Endothelial cell of umbilical vein (primary cell): ENCODE measurements around the gene WFDC6. TPM values are rescaled to one million over a fixed set of nuclear protein-coding genes. Genes with fewer than 3 reads are reported as not detected.

Experiments
- BruUV-seq: library from RNA; stranded (reverse); fragments of 400-500 nt; replicated peaks from 2 replicates; lab custom pipeline; 2021; lab: Mats Ljungman, UMichigan
- CTCF ChIA-PET: fragments of 300-600, 350-600 bp; sonication (Branson Sonifier 250); formaldehyde crosslinking; loops from one replicate; lab custom pipeline; 2021; ENCODE audit warnings: antibody characterized with exemption, inconsistent platforms; lab: Charles Lee
- POLR2A ChIA-PET: fragments of 300-600, 350-600 bp; sonication (Branson Sonifier 250); formaldehyde crosslinking; loops from one replicate; lab custom pipeline; 2021; ENCODE audit warnings: antibody characterized with exemption, inconsistent platforms; lab: Charles Lee
- DNase-seq: peaks from one replicate; pipeline ENCODE4 v3.0.0-alpha.2; 2011; ENCODE audit warnings: low read depth, low spot score
- FAIRE-seq: peaks from 2 replicates; lab custom pipeline; 2011; peaks lifted over from hg19 to GRCh38; lab: Jason Lieb, UNC
- H2AFZ ChIP-seq: 2 replicates; pipeline ENCODE4 v1.6.0; 2012; ENCODE audit warnings: low read depth, low read length, control low read depth, inconsistent platforms
- H3K27ac ChIP-seq: 2 replicates; pipeline ENCODE4 v1.5.1; 2011; ENCODE audit warnings: low read depth, mild to moderate bottlenecking, control low read depth, low read length, moderate library complexity; ENCODE audit not compliant: insufficient read depth
- H3K27me3 ChIP-seq, 2 experiments: 2 replicates each; pipeline versions ENCODE4 v1.6.0 to v1.6.1; 2011; ENCODE audit warnings: low read length in 2 of 2, mixed read lengths in 1 of 2; ENCODE audit not compliant: control insufficient read depth in 2 of 2, insufficient read depth in 2 of 2
- H3K36me3 ChIP-seq, 2 experiments: 2 replicates in 1 of 2; 3 replicates in 1 of 2; pipeline ENCODE4 v1.5.1; 2011; ENCODE audit warnings: low read length in 2 of 2, mild to moderate bottlenecking in 1 of 2, moderate library complexity in 1 of 2; ENCODE audit not compliant: control insufficient read depth in 2 of 2, insufficient read depth in 2 of 2; ENCODE audit errors: extremely low read depth in 1 of 2
- H3K4me1 ChIP-seq: 3 replicates; pipeline ENCODE4 v1.5.1; 2011; ENCODE audit warnings: mild to moderate bottlenecking, low read length; ENCODE audit not compliant: control insufficient read depth, insufficient read depth; ENCODE audit errors: extremely low read depth
- H3K4me2 ChIP-seq: 2 replicates; pipeline ENCODE4 v1.6.1; 2011; ENCODE audit warnings: low read length, control low read depth, mixed read lengths; ENCODE audit not compliant: insufficient read depth
- H3K4me3 ChIP-seq, 3 experiments: fragments of 200-600 bp in 1 of 3; sonication (generic), shearing (Covaris generic) in 1 of 3; replicated peaks in 1 of 3; 2 replicates each; pipeline ENCODE4 v1.5.1; 2011 to 2016; ENCODE audit warnings: control low read depth in 3 of 3, low read length in 3 of 3, mild to moderate bottlenecking in 2 of 3, inconsistent platforms in 1 of 3, low read depth in 1 of 3, moderate library complexity in 1 of 3; ENCODE audit not compliant: insufficient read depth in 1 of 3
- H3K79me2 ChIP-seq: 2 replicates; pipeline ENCODE4 v1.6.0; 2012; ENCODE audit warnings: low read length, inconsistent platforms; ENCODE audit not compliant: control insufficient read depth, insufficient read depth
- H3K9ac ChIP-seq: replicated peaks from 2 replicates; pipeline ENCODE3; 2011; ENCODE audit warnings: low read length, control low read depth; ENCODE audit not compliant: insufficient read depth; ENCODE audit errors: extremely low read depth
- H3K9me1 ChIP-seq: replicated peaks from 3 replicates; pipeline ENCODE4 v1.6.0; 2011; ENCODE audit warnings: mild to moderate bottlenecking, low read length; ENCODE audit not compliant: control insufficient read depth, insufficient read depth; ENCODE audit errors: extremely low read depth
- H3K9me3 ChIP-seq: replicated peaks from 2 replicates; pipeline ENCODE4 v1.5.1; 2012; ENCODE audit warnings: low read length, inconsistent platforms; ENCODE audit not compliant: control insufficient read depth, insufficient read depth
- H4K20me1 ChIP-seq: replicated peaks from 2 replicates; pipeline ENCODE3; 2011; ENCODE audit warnings: mild to moderate bottlenecking, low read length; ENCODE audit not compliant: control insufficient read depth, insufficient read depth; ENCODE audit errors: extremely low read depth
- CTCF ChIP-seq, 2 donors: IDR thresholded peaks; 1 replicate in 1 of 2; 2 replicates in 1 of 2; pipeline ENCODE4 v1.5.1; 2011; ENCODE audit warnings: low read length in 2 of 2, mild to moderate bottlenecking in 2 of 2, moderate library complexity in 2 of 2, control low read depth in 1 of 2, inconsistent platforms in 1 of 2, low read depth in 1 of 2; ENCODE audit not compliant: insufficient read depth in 1 of 2; ENCODE audit errors: extremely low read depth in 1 of 2
- EZH2 ChIP-seq: IDR thresholded peaks from 2 replicates; pipeline ENCODE4 v1.6.1; 2012; ENCODE audit warnings: borderline replicate concordance, low read depth, mild to moderate bottlenecking, moderate library complexity, low read length, inconsistent platforms; ENCODE audit not compliant: severe bottlenecking
- FOS ChIP-seq: IDR thresholded peaks from 2 replicates; pipeline ENCODE4 v1.6.1; 2011; ENCODE audit warnings: mild to moderate bottlenecking, low read length, moderate library complexity, borderline replicate concordance; ENCODE audit not compliant: insufficient read depth
- GATA2 ChIP-seq: IDR thresholded peaks from 2 replicates; pipeline ENCODE4 v1.7.0; 2011; ENCODE audit warnings: low read depth, mild to moderate bottlenecking, moderate library complexity, mixed read lengths, low read length; ENCODE audit not compliant: insufficient read length, insufficient read depth
- JUN ChIP-seq: IDR thresholded peaks from 2 replicates; pipeline ENCODE4 v1.6.1; 2011; ENCODE audit warnings: borderline replicate concordance, low read depth; ENCODE audit not compliant: insufficient read length, insufficient read depth
- MAX ChIP-seq: IDR thresholded peaks from 2 replicates; pipeline ENCODE4 v1.6.1; 2011; ENCODE audit not compliant: insufficient read depth, insufficient read length
- MYC ChIP-seq: IDR thresholded peaks from one replicate; pipeline ENCODE4 v1.6.1; 2011; ENCODE audit warnings: mild to moderate bottlenecking, low read depth, low read length
- POLR2A ChIP-seq: IDR thresholded peaks from 2 replicates; pipeline ENCODE4 v1.6.1; 2012; ENCODE audit warnings: low read depth, mild to moderate bottlenecking, control low read depth, low read length
- POLR2AphosphoS5 ChIP-seq: IDR thresholded peaks from 2 replicates; pipeline ENCODE4 v1.6.1; 2012; ENCODE audit warnings: low read depth, mild to moderate bottlenecking, control low read depth, low read length, moderate library complexity; ENCODE audit not compliant: insufficient read depth
- dilution Hi-C: fragments of 300-500 bp; cut with MboI; formaldehyde crosslinking; loops from one replicate; pipeline ENCODE4 v1.15.0; 2019; ENCODE audit warnings: low sequenced_read_pairs; ENCODE audit not compliant: extremely low pct_ligation_motif_present
- intact Hi-C: fragments of 100-400 bp; cut with micrococcal nuclease; formaldehyde crosslinking; loops from one replicate; pipeline ENCODE4 v1.10.0; 2022
- polyA plus RNA-seq, 4 experiments: library from polyadenylated mRNA; depleted of rRNA in 3 of 4; stranded (reverse) in 3 of 4; unstranded in 1 of 4; fragments of >200 nt; gene quantifications; 2 replicates each; pipeline versions ENCODE4 v1.2.1 to v1.2.3, GENCODE V29; 2011 to 2012; ENCODE audit warnings: missing spikeins in 1 of 4
- total RNA-seq: library from RNA; stranded (reverse); gene quantifications from 2 replicates; pipeline ENCODE4 v1.2.3, GENCODE V29; 2021

The WFDC6 gene
- total and polyA plus RNA-seq, 2 donors (not counting 3 experiments of a cell fraction or from before 2014, with no cell fraction given): not detected

DNA sequence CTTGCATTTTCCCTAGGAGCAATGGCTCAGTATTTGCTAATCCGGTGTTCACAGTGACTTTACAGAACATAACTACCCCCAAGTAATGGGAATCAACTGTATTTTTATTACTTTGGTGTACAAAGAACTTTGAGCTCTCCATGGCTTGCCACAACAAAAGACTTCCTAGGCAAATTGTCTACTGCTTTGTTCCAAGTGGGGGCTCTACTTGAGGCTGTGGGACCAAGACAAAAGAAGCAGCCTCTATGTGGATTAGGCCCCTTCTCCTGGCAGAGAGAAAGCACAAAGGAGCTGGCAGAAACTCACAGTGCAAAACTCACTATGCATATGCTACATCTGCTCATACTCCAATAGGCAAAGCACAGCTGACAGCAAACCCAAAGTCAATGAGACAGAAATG lies 38.9 kb upstream of the WFDC6 start:
- DNase-seq (no peak), FAIRE-seq (no peak)
- Histone ChIP-seq H4K20me1 (no peaks in the 10 kb centered on the region), H3K79me2 (no peaks in the 10 kb centered on the region), H3K9me3 (no peaks in the 10 kb centered on the region), H3K4me3 (no peak overlapping the region), H3K9ac (no peak overlapping the region), H2AFZ (no peak overlapping the region), H3K36me3 (no peaks in the 10 kb centered on the region), H3K9me1 (no peaks in the 10 kb centered on the region), H3K4me2 (no peak overlapping the region), H3K27ac (no peak overlapping the region), H3K27me3 (peaks cover 0 to 8% of the 10 kb centered on the region in 2 experiments), H3K4me1 (no peaks in the 10 kb centered on the region)
- ChIA-PET CTCF (no interaction called here), POLR2A (no interaction called here)
- no TSS peak for BruUV-seq
- dilution Hi-C loops (no loop called here), intact Hi-C loops (no loop called here)
- TF ChIP-seq POLR2A (no peak), POLR2AphosphoS5 (no peak), JUN (no peak), FOS (no peak), EZH2 (no peak), MYC (no peak), CTCF (IDR thresholded peaks at IDR 0.05; ENCODE audit: extremely low read depth in 1 of 2, insufficient read depth in 1 of 2, low read depth in 1 of 2, low read length in 2 of 2) (no peak), MAX (no peak), GATA2 (no peak)
